ENCODE data around the gene MXD4.

The MXD4 gene

DNA sequence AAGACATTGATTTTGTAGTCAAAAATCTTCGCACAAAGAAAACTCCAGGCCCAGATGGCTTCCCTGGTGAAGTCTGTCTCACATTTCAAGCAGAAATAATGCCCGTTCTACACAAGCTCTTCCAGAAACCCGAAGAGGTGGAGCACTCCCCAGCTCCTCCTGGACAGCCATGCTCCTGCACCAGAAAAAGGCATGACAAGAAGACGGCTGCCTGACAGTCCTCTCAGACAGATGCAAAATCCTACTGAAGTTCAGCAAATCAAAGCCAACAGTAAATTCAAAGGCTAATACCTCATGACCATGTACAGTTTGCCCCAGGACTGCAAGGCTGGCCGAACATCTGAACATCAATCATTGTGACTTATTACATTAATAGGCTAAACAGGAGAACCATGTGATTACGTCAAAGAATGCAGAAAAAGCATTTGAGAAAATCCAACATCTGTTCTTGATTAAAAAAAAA, 30.8 kb upstream of the MXD4 start:
- no peak for DNase-seq (ENCODE audit: low read depth in 3 of 3)

GRCh38 chr4:2291705-2292645, 30.1 kb upstream of the MXD4 start:
- no peak for DNase-seq (ENCODE audit: low read depth in 3 of 3)

GRCh38 chr4:2290974-2291704, 29.2 kb upstream of the MXD4 start:
- peak in 1 of 3 experiments; percentile 50 for DNase-seq (ENCODE audit: low read depth in 3 of 3)

- DNase-seq (ENCODE audit: low read depth in 3 of 3) = no peak
These were observed 28.6 kb upstream of the MXD4 start for GRCh38 chr4:2290488-2290887.

- DNase-seq (ENCODE audit: low read depth in 3 of 3) = no peak
These were observed 28.0 kb upstream of the MXD4 start for GRCh38 chr4:2289955-2290333.

DNA sequence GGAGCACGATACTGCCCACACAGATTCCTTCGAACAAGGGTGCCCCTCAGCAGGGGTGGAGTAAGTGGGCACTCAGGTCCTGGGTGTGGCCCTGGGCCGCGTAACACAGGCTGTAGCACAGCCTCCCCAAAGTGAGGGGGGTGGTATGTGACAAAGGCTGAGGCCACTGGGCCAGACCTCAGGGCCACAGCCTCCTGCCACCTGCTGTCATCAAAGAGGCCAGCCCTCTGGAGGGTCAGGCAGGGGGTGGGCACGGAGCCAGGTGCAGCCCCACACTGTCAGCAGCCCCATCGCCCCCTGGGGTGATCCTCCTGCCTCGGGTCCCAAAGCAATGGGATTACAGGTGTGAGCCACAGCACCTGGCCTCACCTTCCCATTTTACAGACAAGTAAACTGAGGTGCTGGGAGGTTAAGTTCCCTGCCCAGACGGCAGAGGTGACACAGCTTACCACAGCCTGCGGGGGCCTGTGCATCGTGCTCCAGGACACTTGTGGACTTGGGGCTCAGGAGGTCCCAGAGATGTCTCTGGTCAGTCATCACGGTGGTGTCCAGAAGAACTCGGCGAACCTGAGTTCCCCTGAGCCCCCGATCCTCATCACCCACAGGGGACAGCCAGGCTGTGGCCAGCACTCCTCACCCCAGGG, 27.5 kb upstream of the MXD4 start:
- DNase-seq (ENCODE audit: low read depth in 3 of 3) = no peak

- DNase-seq (ENCODE audit: low read depth in 3 of 3) = no peak
These were observed 26.2 kb upstream of the MXD4 start for GRCh38 chr4:2288051-2288541.

- no peak for DNase-seq (ENCODE audit: low read depth in 3 of 3)
These were observed 25.6 kb upstream of the MXD4 start for GRCh38 chr4:2287594-2287915.

DNA sequence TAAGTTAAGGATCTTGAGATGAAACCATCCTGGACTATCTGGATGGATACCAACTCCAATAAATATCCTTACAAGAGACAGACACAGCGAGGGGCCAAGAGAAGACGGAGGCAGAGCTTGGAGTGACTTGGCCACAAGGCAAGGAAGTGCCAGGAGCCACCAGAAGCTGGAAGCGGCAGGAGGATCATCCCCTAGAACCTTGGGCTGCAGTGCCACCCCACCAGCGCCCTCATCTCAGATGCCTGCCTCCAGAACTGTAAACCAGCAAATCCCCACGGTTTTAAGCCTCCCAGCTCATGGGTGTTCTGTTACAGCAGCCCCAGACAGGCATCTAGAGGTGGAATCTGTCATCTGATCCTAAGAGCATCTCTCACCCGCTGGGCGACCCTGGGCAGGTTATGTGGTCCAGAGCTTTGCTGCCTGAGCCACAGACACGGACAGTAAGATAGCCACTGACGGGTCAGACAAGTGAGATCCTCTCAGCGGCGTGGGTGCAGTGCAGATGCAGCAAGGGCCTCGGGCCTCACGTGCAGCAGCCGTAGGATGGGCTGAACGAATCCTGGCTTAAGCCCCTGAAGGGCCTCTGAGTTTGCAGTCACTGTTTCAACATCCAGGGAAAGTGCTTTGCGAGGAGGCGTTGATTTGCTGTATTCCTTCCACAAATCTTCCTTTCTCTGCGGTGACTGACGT, 25.1 kb upstream of the MXD4 start:
- DNase-seq (ENCODE audit: low read depth in 3 of 3) = no peak

DNA sequence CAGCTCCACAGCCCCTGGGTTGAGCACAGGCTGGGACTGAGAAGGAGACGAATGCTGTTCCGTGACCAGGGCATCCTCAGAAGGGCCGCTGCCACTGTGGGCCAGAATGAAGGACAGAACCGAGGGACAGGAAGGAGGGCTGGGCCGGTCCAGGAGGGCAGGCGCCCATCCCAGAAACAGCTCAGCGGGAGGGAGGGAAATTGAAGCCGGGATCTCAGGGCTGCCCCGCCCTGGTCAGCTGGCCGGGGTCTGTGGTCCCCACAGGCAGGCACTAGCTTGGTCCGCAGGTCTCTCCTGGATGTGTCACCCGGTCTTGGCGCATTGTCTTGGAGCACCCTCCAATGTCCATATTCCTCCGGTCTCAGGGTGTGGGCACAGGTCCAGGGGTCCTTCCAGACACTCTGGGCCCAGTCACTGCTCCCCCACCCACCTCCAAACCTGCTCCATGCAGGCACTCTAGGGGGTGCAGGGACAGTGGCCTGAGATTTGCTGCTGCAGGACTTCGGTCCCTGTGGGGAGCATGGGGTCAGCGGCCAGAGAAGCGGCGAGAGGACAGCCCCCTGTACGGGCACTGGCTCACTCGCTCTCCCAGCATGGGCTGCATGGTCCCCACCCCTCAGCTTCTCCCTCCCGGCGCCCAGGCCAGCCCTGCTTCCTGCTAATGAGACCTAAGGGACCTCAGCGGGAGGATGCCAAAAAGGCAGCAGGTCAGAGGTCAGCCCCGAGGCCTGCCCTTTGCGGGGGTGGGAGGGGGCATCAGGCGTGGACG, 23.9 kb upstream of the MXD4 start:
- DNase-seq (ENCODE audit: low read depth in 3 of 3) = no peak

DNA sequence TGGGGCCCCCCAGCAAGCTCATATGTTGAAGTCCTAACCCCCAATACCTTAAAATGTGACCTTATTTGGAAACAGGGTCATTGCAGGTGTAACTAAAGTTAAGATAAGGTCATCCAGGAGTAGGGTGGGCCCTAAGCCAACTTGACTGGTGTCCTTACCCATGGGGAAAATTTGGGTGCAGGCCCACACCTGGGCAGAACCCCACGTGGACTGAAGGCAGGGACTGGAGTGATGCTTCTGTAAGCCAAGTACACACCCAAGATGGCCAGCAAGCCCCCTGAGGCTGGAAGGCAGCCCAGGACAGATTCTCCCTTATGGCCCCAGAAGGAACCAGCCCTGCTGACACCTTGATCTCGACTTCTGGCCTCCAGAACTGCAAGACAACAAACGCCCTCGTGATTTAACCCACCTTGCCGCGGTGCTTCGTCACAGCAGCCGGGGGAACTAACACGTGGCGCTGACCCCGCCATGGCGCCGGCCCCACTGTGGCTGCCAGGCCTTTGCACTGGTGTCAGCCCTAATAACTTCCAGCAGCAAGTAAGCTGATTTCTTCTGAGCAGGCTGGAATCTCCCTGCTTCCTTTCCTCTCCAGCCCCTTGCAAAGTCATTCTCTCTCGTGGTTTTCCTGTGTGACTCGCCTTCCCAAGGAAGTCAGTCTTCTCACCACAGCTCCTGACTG, 23.2 kb upstream of the MXD4 start:
- DNase-seq (ENCODE audit: low read depth in 3 of 3) = no peak

DNA sequence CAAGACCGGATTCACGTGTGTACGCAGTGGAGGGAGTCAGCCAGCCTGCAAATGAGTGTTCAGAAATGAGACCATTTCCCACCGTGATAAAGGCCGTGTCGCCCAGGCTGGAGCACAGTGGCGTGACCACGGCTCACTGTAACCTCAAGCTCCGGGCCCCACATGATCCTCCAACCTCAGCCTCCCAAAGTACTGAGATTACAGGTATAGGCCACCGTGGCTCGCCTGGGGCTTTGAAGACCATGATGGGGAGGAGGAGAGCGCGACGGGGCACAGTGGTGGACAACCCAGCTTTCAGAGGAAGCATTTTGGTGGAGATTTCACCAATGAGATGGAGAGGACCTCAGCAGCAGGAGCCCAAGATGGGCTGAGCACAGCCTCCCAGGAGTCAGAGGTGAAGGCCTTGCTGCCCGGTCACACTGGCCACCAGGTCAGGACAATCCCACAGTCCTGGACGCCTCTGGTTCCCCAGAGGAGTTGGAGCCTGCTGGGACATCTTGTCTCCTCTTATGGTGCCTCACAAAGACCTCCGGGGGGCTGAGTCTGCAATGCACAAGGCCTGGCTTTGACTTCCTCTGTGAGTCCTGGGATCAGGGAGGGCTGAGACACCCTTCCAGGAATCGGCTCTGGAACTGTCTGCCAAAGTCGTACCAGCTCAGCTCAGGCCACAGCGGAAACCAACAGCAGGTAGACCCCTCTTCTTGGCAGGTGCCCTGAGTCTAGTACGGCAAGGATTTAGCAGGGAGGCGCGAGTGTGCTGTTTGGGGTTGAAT, 22.4 kb upstream of the MXD4 start:
- no peak for DNase-seq (ENCODE audit: low read depth in 3 of 3)

DNA sequence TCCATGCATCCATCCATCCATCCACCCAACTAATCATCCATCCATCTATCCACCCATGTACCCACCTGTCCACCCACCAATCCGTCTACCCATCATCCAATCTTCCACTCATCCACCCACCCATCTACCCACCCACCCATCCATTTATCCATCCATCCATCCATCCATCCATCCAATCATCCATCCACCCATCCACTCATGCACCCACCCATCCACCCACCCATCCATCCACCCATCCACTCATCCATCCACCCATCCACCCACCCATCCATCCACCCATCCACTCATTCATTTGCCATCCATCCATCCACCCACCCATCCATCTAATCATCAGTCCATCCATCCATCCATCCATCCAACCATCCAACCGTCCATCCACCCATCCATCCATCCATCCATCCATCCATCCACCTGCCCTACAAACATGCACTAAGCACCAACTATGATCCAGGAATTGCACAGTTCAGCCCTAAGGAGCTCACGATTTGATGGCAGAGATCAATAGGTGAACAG, 21.3 kb upstream of the MXD4 start:
- no peak for DNase-seq (ENCODE audit: low read depth in 3 of 3)

DNA sequence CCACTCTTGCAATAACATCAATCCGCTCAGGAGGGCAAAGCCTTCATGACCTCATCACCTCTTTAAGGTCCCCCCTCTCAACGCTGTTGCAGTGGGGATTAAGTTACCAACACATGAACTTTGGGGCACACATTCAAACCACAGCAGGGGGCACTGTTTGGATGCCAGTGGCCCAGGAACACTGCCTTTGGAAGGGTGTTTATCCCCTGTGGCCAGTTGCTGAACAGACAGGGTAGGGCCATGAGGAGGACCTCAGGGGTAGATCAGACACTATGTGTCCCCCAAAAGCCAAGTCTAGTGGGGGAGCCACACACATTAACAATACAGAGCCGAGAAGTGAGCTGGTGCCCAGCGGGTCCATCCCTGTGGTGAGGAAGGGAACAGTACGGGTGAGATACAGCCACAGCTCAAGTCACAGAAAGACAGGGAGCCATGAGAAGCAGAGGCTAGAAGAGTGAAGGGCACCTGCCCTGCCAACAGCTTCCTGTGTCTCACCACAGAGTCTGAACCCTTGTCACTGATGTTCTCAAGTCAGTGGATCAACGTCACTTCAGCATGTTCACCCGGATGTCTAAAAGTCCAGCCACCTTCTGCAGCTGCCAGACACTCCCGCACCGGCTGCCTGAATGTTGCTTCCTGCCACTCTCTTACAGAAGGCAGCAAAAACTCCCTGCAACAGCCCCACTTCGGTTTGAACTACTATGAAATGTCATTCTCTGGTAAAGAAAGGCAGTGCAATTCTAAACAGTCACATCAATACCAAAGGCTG, 19.9 kb upstream of the MXD4 start:
- peak in 2 of 3 experiments; percentile 15 to 60 for DNase-seq (ENCODE audit: low read depth in 3 of 3)

DNA sequence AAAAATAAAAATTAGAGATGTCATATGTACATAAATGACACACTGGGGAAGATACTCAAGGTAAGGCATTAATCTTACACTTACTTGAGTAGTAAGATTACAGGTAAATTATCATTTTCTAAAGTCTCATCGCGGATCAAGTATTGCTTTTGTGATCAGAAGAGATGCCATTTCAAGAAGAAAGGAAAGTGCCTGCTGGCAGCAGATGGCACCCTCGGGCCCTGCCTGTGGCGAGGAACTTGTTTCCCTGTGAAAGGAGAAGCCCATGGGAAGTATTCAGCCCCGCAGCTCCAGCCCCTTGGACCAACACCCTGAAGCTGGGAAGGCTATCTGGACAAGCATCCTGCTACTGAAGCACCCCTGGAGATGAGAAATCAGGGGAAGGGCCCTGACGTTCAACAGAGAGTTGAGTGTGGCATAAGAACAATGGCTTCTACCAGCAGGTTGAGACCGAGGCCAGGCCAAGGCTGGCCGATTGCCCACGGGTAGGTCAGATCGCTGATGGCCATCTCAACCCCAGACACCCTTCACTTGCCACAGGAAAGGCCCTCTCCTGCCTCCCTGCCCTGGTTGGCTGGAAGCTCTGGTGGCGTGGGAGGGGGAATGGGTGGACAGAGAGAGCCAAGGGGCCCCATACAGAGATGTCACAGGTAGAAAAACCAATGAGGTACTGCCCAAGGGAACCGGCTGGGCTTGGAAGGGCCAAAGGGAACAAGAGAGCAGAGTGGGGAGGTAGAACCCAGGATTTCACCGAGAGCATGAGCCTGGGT, 18.8 kb upstream of the MXD4 start:
- DNase-seq (ENCODE audit: low read depth in 3 of 3) = no peak

- no peak for DNase-seq (ENCODE audit: low read depth in 3 of 3)
These were observed 16.0 kb upstream of the MXD4 start for GRCh38 chr4:2277956-2278355.

- DNase-seq (ENCODE audit: low read depth in 3 of 3) = no peak
These were observed 14.8 kb upstream of the MXD4 start for GRCh38 chr4:2276581-2277325.

Data from stimulated activated CD4-positive, alpha-beta T cell treated with anti-CD3 and anti-CD28 coated beads, TNF-alpha, amount 100 ng/mL, for 4 hours (primary cell).